Suprapubic skin (tissue), 4 donors: ENCODE measurements around the gene CAMK2D.

Source experiments
- CTCF ChIP-seq, 2 donors: fragments of 200-600 bp in 1 of 2; fragments of 450-650 bp in 1 of 2; sonication (generic) in 1 of 2; IDR thresholded peaks; one replicate each; pipeline ENCODE4 v1.5.1; 2016 to 2019; ENCODE audit warnings: antibody characterized with exemption in 2 of 2, mild to moderate bottlenecking in 1 of 2, moderate library complexity in 1 of 2
- POLR2A ChIP-seq, 2 donors: fragments of 450-650 bp; IDR thresholded peaks; one replicate each; pipeline ENCODE4 v1.6.1; 2017; ENCODE audit warnings: antibody characterized with exemption in 2 of 2, mild to moderate bottlenecking in 2 of 2, moderate library complexity in 2 of 2
- POLR2AphosphoS5 ChIP-seq, 3 donors: sonication (generic); formaldehyde crosslinking; IDR thresholded peaks; one replicate each; pipeline ENCODE4 v1.6.1; 2017; ENCODE audit warnings: antibody characterized with exemption in 3 of 3

- TF ChIP-seq CTCF (IDR thresholded peaks at IDR 0.05) (no peak), POLR2A (IDR thresholded peaks at IDR 0.05) (no peak), POLR2AphosphoS5 (IDR thresholded peaks at IDR 0.05) (no peak)
Measured at GRCh38 chr4:113707048-113707447, 54.5 kb downstream of the CAMK2D start.
